ENCODE data around the gene HOXB13.

- TF ChIP-seq CTCF (IDR thresholded peaks at IDR 0.05) (no peak), POLR2A (IDR thresholded peaks at IDR 0.05) (no peak)
Measured at GRCh38 chr17:48745381-48746275, 17.1 kb upstream of the HOXB13 start.

All from thyroid gland (tissue), 4 donors.